SH-SY5Y (cell line): ENCODE results near the gene MAGEB10.

Experiments used
- GATA2 ChIP-seq: IDR thresholded peaks from 2 replicates; pipeline ENCODE4 v1.6.1; 2011; ENCODE audit warnings: mild to moderate bottlenecking, low read depth, low read length
- GATA3 ChIP-seq: IDR thresholded peaks from 2 replicates; pipeline ENCODE4 v1.6.1; 2011; ENCODE audit warnings: low read depth, mild to moderate bottlenecking, low read length, moderate library complexity

The MAGEB10 gene, protein sequence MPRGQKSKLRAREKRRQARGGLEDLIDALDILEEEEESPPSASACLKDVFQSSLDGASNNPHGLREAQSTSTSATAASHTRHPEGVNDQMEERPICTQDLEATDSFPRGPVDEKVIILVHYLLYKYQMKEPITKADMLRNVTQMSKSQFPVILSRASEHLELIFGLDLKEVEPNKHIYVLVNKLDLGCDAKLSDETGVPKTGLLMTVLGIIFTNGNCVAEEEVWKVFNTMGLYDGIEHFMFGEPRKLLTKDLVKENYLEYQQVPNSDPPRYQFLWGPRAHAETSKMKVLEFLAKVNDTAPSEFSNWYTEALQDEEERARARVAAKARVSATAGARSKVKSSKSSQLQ

DNA sequence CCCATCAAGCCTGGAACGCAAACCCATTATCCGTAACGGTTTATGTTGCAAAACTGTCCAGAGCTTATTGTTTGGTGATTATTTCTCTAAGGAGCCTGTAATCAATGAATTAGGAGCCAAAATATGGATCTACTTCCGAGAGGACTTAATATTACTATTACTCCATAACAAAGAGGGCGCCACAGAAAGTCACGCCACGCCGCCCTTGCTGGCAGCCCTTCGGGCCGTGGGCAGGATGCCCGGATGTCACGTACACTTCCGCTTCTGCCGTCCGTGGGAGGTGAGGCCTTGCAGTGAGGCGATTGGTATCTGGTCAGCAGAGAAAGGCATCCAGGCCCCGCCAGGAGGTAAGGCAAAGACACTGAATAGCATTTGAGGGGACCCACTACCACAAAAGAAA, at the start of gene MAGEB10:
Gene MAGEB10, plus strand, starts transcription at position 301 of the 400 bp plus-strand sequence. CDS start 13,317 bp downstream, outside the sequence.
- TF ChIP-seq GATA3, result no peak
- no peak for TF ChIP-seq GATA2

DNA sequence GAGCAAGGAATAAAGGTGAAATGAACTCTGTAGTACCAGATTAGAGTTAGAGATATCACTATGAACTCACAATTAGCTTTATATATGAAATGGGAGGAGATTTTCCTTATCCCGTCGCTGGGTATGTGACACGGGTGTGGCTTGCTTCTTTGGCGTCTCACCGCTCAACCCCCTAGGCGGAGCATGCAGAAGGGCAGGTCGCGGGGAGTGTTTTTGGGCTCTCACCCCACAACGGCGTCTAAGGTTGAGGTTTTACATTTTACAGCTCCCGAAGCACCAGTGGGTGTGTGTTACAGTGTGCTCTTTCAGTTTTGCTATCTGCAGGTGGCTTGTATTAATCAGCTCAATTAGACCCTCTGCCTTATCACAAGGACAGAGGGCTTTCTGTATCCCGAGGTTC, 42.1 kb upstream of the MAGEB10 start:
- no peak for TF ChIP-seq GATA3
- no peak for TF ChIP-seq GATA2

- no peak for TF ChIP-seq GATA3
- no peak for TF ChIP-seq GATA2
These were observed 40.4 kb upstream of the MAGEB10 start for GRCh38 chrX:27767387-27767786.

- TF ChIP-seq GATA2, result no peak
- no peak for TF ChIP-seq GATA3
These were observed 31.8 kb upstream of the MAGEB10 start for GRCh38 chrX:27775984-27776383.

DNA sequence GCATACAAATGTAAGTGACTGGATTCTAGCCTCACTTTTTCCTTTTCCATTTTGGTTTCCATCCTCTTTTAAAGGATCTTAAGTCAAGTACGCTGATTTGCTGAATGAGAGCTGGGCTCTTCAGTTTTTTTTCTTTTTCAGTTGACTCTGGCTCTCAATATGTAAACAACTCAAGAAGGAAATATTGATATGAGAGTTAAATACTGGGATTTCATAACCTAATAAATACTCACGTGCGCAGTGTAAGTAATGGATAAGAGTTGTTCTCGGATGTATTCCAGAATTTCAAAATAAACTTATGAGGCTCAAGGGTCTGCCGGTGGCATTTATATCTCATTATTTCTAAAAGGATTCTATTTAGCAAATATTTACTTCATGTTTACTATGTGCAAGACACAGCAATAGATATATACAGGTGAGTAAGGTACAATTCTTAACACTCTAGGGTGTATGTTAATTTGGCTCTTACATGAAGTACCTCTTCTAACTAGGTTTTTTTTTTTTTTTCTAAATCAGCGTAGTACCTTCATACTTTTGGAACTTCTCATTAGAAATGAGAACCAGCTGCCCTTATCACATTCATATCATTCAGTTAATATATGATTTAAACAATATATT, 11.0 kb upstream of the MAGEB10 start:
- no peak for TF ChIP-seq GATA3
- no peak for TF ChIP-seq GATA2

DNA sequence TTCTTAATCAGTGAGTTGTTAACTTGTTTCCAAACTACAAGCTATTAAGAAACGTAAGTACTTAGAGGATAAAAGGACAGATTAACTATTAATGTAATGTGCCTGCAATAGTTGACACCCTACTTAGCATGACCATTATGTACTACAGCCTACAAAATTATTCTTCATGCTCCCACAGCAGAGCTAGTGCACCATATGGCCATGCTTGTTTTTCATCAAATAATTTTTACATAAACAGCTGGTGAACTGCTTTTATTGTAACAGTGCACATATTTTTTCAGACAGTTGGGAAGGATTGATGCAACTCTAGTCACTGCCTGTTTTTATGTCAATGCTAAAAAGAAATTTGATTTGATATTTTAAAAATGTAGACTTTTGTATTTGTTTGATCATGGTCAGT, 10.2 kb upstream of the MAGEB10 start:
- no peak for TF ChIP-seq GATA2
- TF ChIP-seq GATA3, result no peak

DNA sequence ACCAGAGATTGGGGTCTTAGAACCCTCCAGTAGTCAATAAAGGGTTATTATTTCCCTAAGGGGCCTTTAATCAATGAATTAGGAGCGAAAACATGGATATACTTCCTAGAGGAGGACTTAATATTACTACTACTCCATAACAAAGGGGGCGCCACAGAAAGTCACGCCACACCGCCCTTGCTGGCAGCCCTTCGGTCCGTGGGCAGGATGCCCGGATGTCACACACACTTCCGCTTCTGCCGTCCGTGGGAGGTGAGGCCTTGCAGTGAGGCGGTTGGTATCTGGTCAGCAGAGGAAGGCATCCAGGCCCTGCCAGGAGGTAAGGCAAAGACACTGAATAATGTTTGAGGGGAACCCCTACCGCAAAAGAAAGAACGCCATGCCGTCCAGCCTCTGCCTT, 436 bp downstream of the MAGEB10 start:
- TF ChIP-seq GATA3, result no peak
- no peak for TF ChIP-seq GATA2

GRCh38 chrX:27815209-27815608, 7.4 kb downstream of the MAGEB10 start:
- TF ChIP-seq GATA3 (no peak), GATA2 (no peak)

DNA sequence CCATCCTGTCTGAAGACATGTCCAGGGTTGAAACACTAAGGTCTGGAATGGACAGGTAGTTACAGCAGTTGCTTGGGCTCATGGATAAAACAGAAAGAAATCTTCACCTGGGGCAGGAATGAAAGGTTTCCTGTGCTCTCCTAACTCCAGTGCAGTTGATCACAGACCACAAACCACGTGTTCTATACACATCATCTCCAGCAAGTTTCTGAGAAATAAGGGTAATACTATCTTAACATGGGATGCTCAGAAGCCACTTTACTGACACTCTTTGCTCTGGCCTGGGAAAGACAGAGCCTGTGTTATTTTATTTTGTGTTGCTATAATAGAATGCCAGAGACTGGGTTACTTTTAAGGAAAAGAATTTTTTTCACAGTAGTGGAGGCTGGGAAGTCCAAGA, 16.0 kb downstream of the MAGEB10 start:
- TF ChIP-seq GATA2 (no peak), GATA3 (no peak)

DNA sequence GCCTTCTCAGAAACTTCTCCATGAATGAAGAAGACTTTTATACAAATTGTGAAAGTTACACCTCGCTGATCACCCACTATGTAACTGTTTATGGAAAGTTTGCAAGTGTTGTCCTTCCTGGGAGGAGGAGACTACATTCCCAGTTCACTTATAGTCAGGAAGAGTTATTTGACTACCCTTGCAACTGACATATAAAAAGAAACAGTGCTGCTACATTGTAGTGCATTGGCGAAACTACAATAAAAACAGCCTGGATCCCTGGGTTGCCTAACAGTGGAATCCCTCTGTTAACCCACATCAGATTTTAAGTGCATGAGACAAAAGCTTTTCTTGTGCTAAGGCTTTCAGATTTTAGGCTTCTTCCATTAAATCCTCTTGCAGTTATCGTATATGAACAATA, 30.4 kb downstream of the MAGEB10 start:
- TF ChIP-seq GATA3 (no peak), GATA2 (no peak)

DNA sequence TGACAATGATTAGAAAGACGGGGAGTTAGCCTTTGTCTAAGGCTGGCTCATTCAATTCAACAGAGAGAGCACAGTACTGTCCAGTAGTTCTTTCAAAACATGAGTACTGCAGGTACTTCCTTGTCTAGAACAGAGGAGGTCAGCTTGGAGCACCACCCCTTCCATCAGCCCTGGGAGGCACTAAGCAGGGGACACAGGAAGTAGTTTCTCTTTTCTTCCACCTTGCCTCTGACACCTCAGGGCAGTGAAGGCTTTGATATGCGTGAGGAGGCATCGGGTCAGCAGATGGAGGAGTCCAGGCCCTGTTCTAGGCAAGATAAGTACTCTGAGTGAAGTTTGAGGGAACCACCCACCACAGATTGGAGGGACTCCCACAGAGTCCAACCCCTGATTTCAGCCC, 33.1 kb downstream of the MAGEB10 start:
- no peak for TF ChIP-seq GATA2
- no peak for TF ChIP-seq GATA3

DNA sequence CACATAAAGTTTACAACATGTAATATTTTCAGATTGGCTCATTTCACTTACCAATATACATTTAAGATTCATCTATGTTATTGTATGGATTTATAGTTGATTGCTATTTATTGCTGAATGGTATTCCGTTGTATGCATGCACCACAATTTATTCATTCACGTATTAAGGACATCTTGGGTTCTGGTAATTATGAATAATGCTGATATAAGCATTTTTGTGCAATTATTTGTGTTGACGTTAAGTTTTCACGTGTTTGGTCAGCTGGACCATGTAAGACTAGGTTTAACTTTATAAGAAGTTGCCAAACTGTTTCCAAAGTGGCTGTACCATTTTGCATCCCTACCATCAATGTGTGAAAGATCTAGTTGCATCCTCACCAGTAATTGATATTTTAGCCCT, 35.1 kb downstream of the MAGEB10 start:
- TF ChIP-seq GATA2 (no peak), GATA3 (no peak)

DNA sequence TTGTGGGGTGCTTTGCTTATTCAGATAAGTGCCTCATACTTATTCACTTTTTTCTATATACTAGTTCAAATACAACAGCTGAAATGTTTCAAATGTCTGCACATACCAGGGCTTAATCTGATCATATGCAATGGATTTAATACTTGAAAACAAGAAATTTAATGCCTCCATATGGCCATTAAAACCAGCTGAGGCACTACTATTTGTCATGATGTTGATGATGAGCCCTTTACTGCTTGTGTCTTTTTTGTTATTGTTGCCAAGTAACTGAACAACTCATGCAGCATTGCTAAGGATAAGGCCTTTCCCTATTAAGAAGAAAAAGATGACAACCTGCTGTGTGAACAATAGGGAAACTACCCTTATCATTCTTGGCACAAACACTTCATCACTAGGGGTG, 52.5 kb downstream of the MAGEB10 start:
- no peak for TF ChIP-seq GATA2
- no peak for TF ChIP-seq GATA3

- no peak for TF ChIP-seq GATA3
- no peak for TF ChIP-seq GATA2
These were observed 56.0 kb downstream of the MAGEB10 start for GRCh38 chrX:27863809-27864208.
